SK-N-SH treated with all-trans-retinoic acid at 6 μM for 48 hours (cell line): Measurements from ENCODE around the gene MAP7D1.
"Not testable (repeated sequence)": the region's sequence is repeated elsewhere in the genome, so short reads cannot be mapped to it uniquely, and the experiment has no call there.

Experiments used
- ATAC-seq: fragments of 200-7000 bp; cut with Tn5 transposase; 3 replicates; pipeline ENCODE4 v1.9.1; 2020; ENCODE audit warnings: mild to moderate bottlenecking, moderate library complexity
- ARNTL ChIP-seq: fragments of 450-650 bp; formaldehyde crosslinking; IDR thresholded peaks from 2 replicates; pipeline ENCODE4 v1.5.0; 2020; ENCODE audit warnings: low read depth, mild to moderate bottlenecking, moderate library complexity, borderline replicate concordance
- CREB5 ChIP-seq: fragments of 250-450 bp; sonication (Bioruptor Pico); IDR thresholded peaks from 2 replicates; pipeline ENCODE4 v1.5.1; 2020; ENCODE audit warnings: low read depth, mild to moderate bottlenecking, moderate library complexity
- CSDC2 ChIP-seq: fragments of 250-450 bp; sonication (Bioruptor Pico); IDR thresholded peaks from 2 replicates; pipeline ENCODE4 v1.5.0; 2020; ENCODE audit warnings: mild to moderate bottlenecking, moderate library complexity
- CSRNP3 ChIP-seq: fragments of 250-450 bp; sonication (Bioruptor Pico); IDR thresholded peaks from 2 replicates; pipeline ENCODE4 v1.5.1; 2021; ENCODE audit warnings: mild to moderate bottlenecking, moderate library complexity
- ESRRG ChIP-seq: fragments of 250-450 bp; sonication (Bioruptor Pico); IDR thresholded peaks from 2 replicates; pipeline ENCODE4 v1.6.1; 2021; ENCODE audit warnings: mild to moderate bottlenecking
- GLIS3 ChIP-seq: fragments of 250-450 bp; sonication (Bioruptor Pico); IDR thresholded peaks from 2 replicates; pipeline ENCODE4 v1.5.0; 2020; ENCODE audit warnings: mild to moderate bottlenecking, moderate library complexity
- OSR1 ChIP-seq: fragments of 250-450 bp; sonication (Bioruptor Pico); IDR thresholded peaks from 2 replicates; pipeline ENCODE4 v1.8.0; 2022; ENCODE audit warnings: moderate library complexity, mild to moderate bottlenecking, inconsistent platforms
- PATZ1 ChIP-seq: fragments of 250-450 bp; sonication (Bioruptor Pico); IDR thresholded peaks from 2 replicates; pipeline ENCODE4 v1.8.0; 2020; ENCODE audit warnings: mild to moderate bottlenecking, moderate library complexity, borderline replicate concordance
- POU6F1 ChIP-seq: fragments of 250-450 bp; sonication (Bioruptor Pico); IDR thresholded peaks from 2 replicates; pipeline ENCODE4 v1.8.0; 2021; ENCODE audit warnings: low read depth, mild to moderate bottlenecking, moderate library complexity, borderline replicate concordance
- SNAI2 ChIP-seq: fragments of 250-450 bp; sonication (Bioruptor Pico); IDR thresholded peaks from 2 replicates; pipeline ENCODE4 v1.5.0; 2020; ENCODE audit warnings: mild to moderate bottlenecking, moderate library complexity
- TCF4 ChIP-seq: fragments of 250-450 bp; sonication (Bioruptor Pico); IDR thresholded peaks from 2 replicates; pipeline ENCODE4 v1.8.0; 2021; ENCODE audit warnings: mild to moderate bottlenecking, moderate library complexity, borderline replicate concordance
- TOX ChIP-seq: fragments of 250-450 bp; sonication (Bioruptor Pico); IDR thresholded peaks from 2 replicates; pipeline ENCODE4 v1.8.0; 2021; ENCODE audit warnings: mild to moderate bottlenecking, moderate library complexity, borderline replicate concordance
- ZC3H10 ChIP-seq: fragments of 250-450 bp; sonication (Bioruptor Pico); IDR thresholded peaks from 2 replicates; pipeline ENCODE4 v1.5.1; 2021; ENCODE audit warnings: mild to moderate bottlenecking, moderate library complexity
- ZFP3 ChIP-seq: fragments of 250-450 bp; sonication (Bioruptor Pico); IDR thresholded peaks from 2 replicates; pipeline ENCODE4 v1.5.0; 2020; ENCODE audit warnings: mild to moderate bottlenecking, moderate library complexity
- ZFP30 ChIP-seq: fragments of 450-650 bp; formaldehyde crosslinking; IDR thresholded peaks from 2 replicates; pipeline ENCODE4 v1.5.0; 2022; ENCODE audit warnings: mild to moderate bottlenecking, moderate library complexity
- ZNF70 ChIP-seq: fragments of 450-650 bp; formaldehyde crosslinking; IDR thresholded peaks from 2 replicates; pipeline ENCODE4 v1.5.0; 2020; ENCODE audit warnings: mild to moderate bottlenecking, moderate library complexity
- ZNF8 ChIP-seq: fragments of 450-650 bp; formaldehyde crosslinking; IDR thresholded peaks from 2 replicates; pipeline ENCODE4 v1.5.0; 2020; ENCODE audit warnings: mild to moderate bottlenecking, moderate library complexity

The MAP7D1 gene

GRCh38 chr1:36182734-36183133, 26.8 kb downstream of the MAP7D1 start (continued):
- no peak for TF ChIP-seq PATZ1 (CRISPR knock-in tag)
- TF ChIP-seq TOX = no peak
- TF ChIP-seq POU6F1 (CRISPR knock-in tag) = no peak
- TF ChIP-seq CSDC2 (CRISPR knock-in tag) = no peak
- TF ChIP-seq OSR1 (CRISPR knock-in tag) = no peak
- TF ChIP-seq ZNF8 (CRISPR knock-in tag) = no peak
- TF ChIP-seq CSRNP3 (CRISPR knock-in tag) = no peak
- no peak for TF ChIP-seq ESRRG (CRISPR knock-in tag)
- TF ChIP-seq ZFP30 (CRISPR knock-in tag) = no peak
- no peak for TF ChIP-seq CREB5 (CRISPR knock-in tag)
- no peak for TF ChIP-seq ZFP3

GRCh38 chr1:36183309-36183856, 27.4 kb downstream of the MAP7D1 start:
- peak; percentile 43 for ATAC-seq
- TF ChIP-seq ZNF70 (CRISPR knock-in tag) (peak; percentile 53; the same call in 1 of the 2 replicates), GLIS3 (CRISPR knock-in tag) (no peak), TCF4 (CRISPR knock-in tag) (no peak), ZFP3 (no peak)

- TF ChIP-seq CSDC2 (CRISPR knock-in tag) (no peak), POU6F1 (CRISPR knock-in tag) (no peak), ZC3H10 (CRISPR knock-in tag) (no peak), SNAI2 (CRISPR knock-in tag) (no peak), ARNTL (CRISPR knock-in tag) (no peak), CSRNP3 (CRISPR knock-in tag) (no peak), PATZ1 (CRISPR knock-in tag) (no peak)
- peak; percentile 94 for ATAC-seq
These were observed 32.0 kb downstream of the MAP7D1 start for GRCh38 chr1:36187800-36188593.

- not testable (repeated sequence) for ATAC-seq
These were observed 40.8 kb downstream of the MAP7D1 start for GRCh38 chr1:36196805-36197204.
